ENCODE measurements around the gene PPP2R5C.

The PPP2R5C gene

GRCh38 chr14:101821528-101821927 lies 60.0 kb downstream of the PPP2R5C start:
- WGBS = 92% methylated on average over 11 of the region's 11 CpGs
- Histone ChIP-seq H3K27me3 (ENCODE audit: insufficient read depth, low read length) (no peaks in the 10 kb centered on the region), H3K9me3 (ENCODE audit: insufficient read depth, low read depth, low read length) (no peaks in the 10 kb centered on the region), H3K4me1 (ENCODE audit: insufficient read depth, low read length) (no peaks in the 10 kb centered on the region), H3K9ac (ENCODE audit: low read depth, low read length) (no peak overlapping the region), H3K36me3 (ENCODE audit: insufficient read depth, low read length) (0 out of 2 replicates have a peak, but pooled peaks cover 3% of the 10 kb centered on the region), H3K27ac (ENCODE audit: low read depth, low read length) (no peak overlapping the region), H3K4me3 (ENCODE audit: low read length) (no peak overlapping the region)

- Histone ChIP-seq H3K36me3 (ENCODE audit: insufficient read depth, low read length) (0 out of 2 replicates have a peak, but pooled peaks cover 3% of the 10 kb centered on the region), H3K27me3 (ENCODE audit: insufficient read depth, low read length) (no peaks in the 10 kb centered on the region), H3K4me3 (ENCODE audit: low read length) (no peak overlapping the region), H3K9ac (ENCODE audit: low read depth, low read length) (no peak overlapping the region), H3K27ac (ENCODE audit: low read depth, low read length) (no peak overlapping the region), H3K4me1 (ENCODE audit: insufficient read depth, low read length) (no peaks in the 10 kb centered on the region), H3K9me3 (ENCODE audit: insufficient read depth, low read depth, low read length) (no peaks in the 10 kb centered on the region)
- WGBS = 96% methylated on average over 7 of the region's 9 CpGs
These were observed 61.6 kb downstream of the PPP2R5C start for GRCh38 chr14:101823066-101823465.

GRCh38 chr14:101823511-101824120 lies 62.1 kb downstream of the PPP2R5C start:
- no peak overlapping the region for H3K4me3 ChIP-seq (ENCODE audit: low read length)
- 94% methylated on average over 12 of the region's 12 CpGs for WGBS
- H3K27me3 ChIP-seq (ENCODE audit: insufficient read depth, low read length) = no peaks in the 10 kb centered on the region
- no peak overlapping the region for H3K27ac ChIP-seq (ENCODE audit: low read depth, low read length)
- no peaks in the 10 kb centered on the region for H3K9me3 ChIP-seq (ENCODE audit: insufficient read depth, low read depth, low read length)
- no peaks in the 10 kb centered on the region for H3K4me1 ChIP-seq (ENCODE audit: insufficient read depth, low read length)
- H3K36me3 ChIP-seq (ENCODE audit: insufficient read depth, low read length) = 0 out of 2 replicates have a peak, but pooled peaks cover 3% of the 10 kb centered on the region
- H3K9ac ChIP-seq (ENCODE audit: low read depth, low read length) = no peak overlapping the region

- H3K4me1 ChIP-seq (ENCODE audit: insufficient read depth, low read length) = no peaks in the 10 kb centered on the region
- no peak overlapping the region for H3K27ac ChIP-seq (ENCODE audit: low read depth, low read length)
- 94% methylated on average over 3 of the region's 3 CpGs for WGBS
- no peak overlapping the region for H3K9ac ChIP-seq (ENCODE audit: low read depth, low read length)
- H3K9me3 ChIP-seq (ENCODE audit: insufficient read depth, low read depth, low read length) = no peaks in the 10 kb centered on the region
- H3K4me3 ChIP-seq (ENCODE audit: low read length) = no peak overlapping the region
- no peaks in the 10 kb centered on the region for H3K27me3 ChIP-seq (ENCODE audit: insufficient read depth, low read length)
- H3K36me3 ChIP-seq (ENCODE audit: insufficient read depth, low read length) = 0 out of 2 replicates have a peak, but pooled peaks cover 3% of the 10 kb centered on the region
These were observed 62.8 kb downstream of the PPP2R5C start for GRCh38 chr14:101824339-101824727.

GRCh38 chr14:101825797-101826196 lies 64.3 kb downstream of the PPP2R5C start:
- H3K36me3 ChIP-seq (ENCODE audit: insufficient read depth, low read length) = peaks cover 3% of the 10 kb centered on the region; the same call in 1 of the 2 replicates
- no peak overlapping the region for H3K4me3 ChIP-seq (ENCODE audit: low read length)
- WGBS = 92% methylated on average over 2 of the region's 3 CpGs
- H3K4me1 ChIP-seq (ENCODE audit: insufficient read depth, low read length) = no peaks in the 10 kb centered on the region
- no peaks in the 10 kb centered on the region for H3K27me3 ChIP-seq (ENCODE audit: insufficient read depth, low read length)
- H3K9ac ChIP-seq (ENCODE audit: low read depth, low read length) = no peak overlapping the region
- no peaks in the 10 kb centered on the region for H3K9me3 ChIP-seq (ENCODE audit: insufficient read depth, low read depth, low read length)
- H3K27ac ChIP-seq (ENCODE audit: low read depth, low read length) = no peak overlapping the region

GRCh38 chr14:101826351-101826750 lies 64.8 kb downstream of the PPP2R5C start:
- Histone ChIP-seq H3K36me3 (ENCODE audit: insufficient read depth, low read length) (peaks cover 3% of the 10 kb centered on the region; the same call in 1 of the 2 replicates), H3K4me1 (ENCODE audit: insufficient read depth, low read length) (no peaks in the 10 kb centered on the region)

GRCh38 chr14:101827286-101827685 lies 65.8 kb downstream of the PPP2R5C start:
- no peaks in the 10 kb centered on the region for H3K9me3 ChIP-seq (ENCODE audit: insufficient read depth, low read depth, low read length)
- 95% methylated on average over 3 of the region's 3 CpGs for WGBS
- H3K9ac ChIP-seq (ENCODE audit: low read depth, low read length) = no peak overlapping the region
- H3K27me3 ChIP-seq (ENCODE audit: insufficient read depth, low read length) = no peaks in the 10 kb centered on the region
- H3K27ac ChIP-seq (ENCODE audit: low read depth, low read length) = no peak overlapping the region
- no peaks in the 10 kb centered on the region for H3K4me1 ChIP-seq (ENCODE audit: insufficient read depth, low read length)
- no peak overlapping the region for H3K4me3 ChIP-seq (ENCODE audit: low read length)
- H3K36me3 ChIP-seq (ENCODE audit: insufficient read depth, low read length) = peaks cover 3% of the 10 kb centered on the region; the same call in 1 of the 2 replicates

More at GRCh38 chr14:101826351-101826750, 64.8 kb downstream of the PPP2R5C start:
- Histone ChIP-seq H3K9me3 (ENCODE audit: insufficient read depth, low read depth, low read length) (no peaks in the 10 kb centered on the region), H3K27me3 (ENCODE audit: insufficient read depth, low read length) (no peaks in the 10 kb centered on the region), H3K27ac (ENCODE audit: low read depth, low read length) (no peak overlapping the region), H3K9ac (ENCODE audit: low read depth, low read length) (no peak overlapping the region), H3K4me3 (ENCODE audit: low read length) (no peak overlapping the region)

GRCh38 chr14:101828046-101828445 lies 66.5 kb downstream of the PPP2R5C start:
- Histone ChIP-seq H3K27me3 (ENCODE audit: insufficient read depth, low read length) (no peaks in the 10 kb centered on the region), H3K36me3 (ENCODE audit: insufficient read depth, low read length) (peaks cover 3% of the 10 kb centered on the region; the same call in 1 of the 2 replicates), H3K27ac (ENCODE audit: low read depth, low read length) (no peak overlapping the region), H3K9ac (ENCODE audit: low read depth, low read length) (no peak overlapping the region), H3K4me3 (ENCODE audit: low read length) (no peak overlapping the region), H3K9me3 (ENCODE audit: insufficient read depth, low read depth, low read length) (no peaks in the 10 kb centered on the region), H3K4me1 (ENCODE audit: insufficient read depth, low read length) (no peaks in the 10 kb centered on the region)
- WGBS = 80% methylated on average over 2 of the region's 2 CpGs

GRCh38 chr14:101830271-101830670 lies 68.8 kb downstream of the PPP2R5C start:
- 91% methylated on average over 4 of the region's 4 CpGs for WGBS
- Histone ChIP-seq H3K9ac (ENCODE audit: low read depth, low read length) (no peak overlapping the region), H3K9me3 (ENCODE audit: insufficient read depth, low read depth, low read length) (no peaks in the 10 kb centered on the region), H3K36me3 (ENCODE audit: insufficient read depth, low read length) (no peaks in the 10 kb centered on the region; the same call in 1 of the 2 replicates), H3K4me1 (ENCODE audit: insufficient read depth, low read length) (no peaks in the 10 kb centered on the region), H3K27me3 (ENCODE audit: insufficient read depth, low read length) (no peaks in the 10 kb centered on the region), H3K27ac (ENCODE audit: low read depth, low read length) (no peak overlapping the region), H3K4me3 (ENCODE audit: low read length) (no peak overlapping the region)

- H3K9ac ChIP-seq (ENCODE audit: low read depth, low read length) = no peak overlapping the region
- no peaks in the 10 kb centered on the region; the same call in 1 of the 2 replicates for H3K36me3 ChIP-seq (ENCODE audit: insufficient read depth, low read length)
- WGBS = 92% methylated on average over 11 of the region's 11 CpGs
- no peaks in the 10 kb centered on the region for H3K9me3 ChIP-seq (ENCODE audit: insufficient read depth, low read depth, low read length)
- no peaks in the 10 kb centered on the region for H3K27me3 ChIP-seq (ENCODE audit: insufficient read depth, low read length)
- H3K27ac ChIP-seq (ENCODE audit: low read depth, low read length) = no peak overlapping the region
- no peaks in the 10 kb centered on the region for H3K4me1 ChIP-seq (ENCODE audit: insufficient read depth, low read length)
- no peak overlapping the region for H3K4me3 ChIP-seq (ENCODE audit: low read length)
These were observed 71.5 kb downstream of the PPP2R5C start for GRCh38 chr14:101833045-101833444.

- no peaks in the 10 kb centered on the region; the same call in 1 of the 2 replicates for H3K36me3 ChIP-seq (ENCODE audit: insufficient read depth, low read length)
- H3K9ac ChIP-seq (ENCODE audit: low read depth, low read length) = no peak overlapping the region
- no peaks in the 10 kb centered on the region for H3K4me1 ChIP-seq (ENCODE audit: insufficient read depth, low read length)
- WGBS = 95% methylated on average over 4 of the region's 4 CpGs
- no peaks in the 10 kb centered on the region for H3K9me3 ChIP-seq (ENCODE audit: insufficient read depth, low read depth, low read length)
- no peak overlapping the region for H3K4me3 ChIP-seq (ENCODE audit: low read length)
- H3K27me3 ChIP-seq (ENCODE audit: insufficient read depth, low read length) = no peaks in the 10 kb centered on the region
- no peak overlapping the region for H3K27ac ChIP-seq (ENCODE audit: low read depth, low read length)
These were observed 72.9 kb downstream of the PPP2R5C start for GRCh38 chr14:101834397-101834796.

Data from HUES64 (cell line).